ENCODE results near the gene MCM7. TPM values are rescaled to one million over a fixed set of nuclear protein-coding genes. Genes with fewer than 3 reads are reported as not detected.

Gene MCM7
- total RNA-seq, 2 donors from 2014 or later: 68.1 to 241 TPM

GRCh38 chr7:100126239-100126930 lies 25.2 kb upstream of the MCM7 start:
- Histone ChIP-seq H3K27ac (peak overlapping the region; percentile 100), H3K27me3 (no peaks in the 10 kb centered on the region), H3K36me3 (no peaks in the 10 kb centered on the region), H3K9ac (ENCODE audit: low read depth in 2 of 2, low read length in 2 of 2) (peak overlapping the region; percentile 81 to 98), H3K9me3 (no peaks in the 10 kb centered on the region), H3K4me3 (peak overlapping the region; percentile 88), H3K4me1 (peaks cover 17% of the 10 kb centered on the region)
- no peak for TF ChIP-seq CTCF (IDR thresholded peaks at IDR 0.05)
- no peak for DNase-seq
- intact Hi-C loops (cut with DNase I): no loop called here

- no peaks in the 10 kb centered on the region for H3K27me3 ChIP-seq
- no peak overlapping the region for H3K4me3 ChIP-seq
- DNase-seq: peak; percentile 78
- H3K27ac ChIP-seq: peak overlapping the region; percentile 100
- intact Hi-C loops (cut with DNase I): no loop called here
- peak overlapping the region; percentile 1 to 77 for H3K9ac ChIP-seq (ENCODE audit: low read depth in 2 of 2, low read length in 2 of 2)
- no peaks in the 10 kb centered on the region for H3K36me3 ChIP-seq
- H3K9me3 ChIP-seq: no peaks in the 10 kb centered on the region
- peaks cover 15% of the 10 kb centered on the region for H3K4me1 ChIP-seq
- TF ChIP-seq CTCF (IDR thresholded peaks at IDR 0.05): no peak
Observed at GRCh38 chr7:100124301-100125230, 23.4 kb upstream of the MCM7 start.

GRCh38 chr7:100122568-100122967 lies 21.4 kb upstream of the MCM7 start:
- Histone ChIP-seq H3K36me3 (no peaks in the 10 kb centered on the region), H3K9ac (ENCODE audit: low read depth in 2 of 2, low read length in 2 of 2) (peak overlapping the region in 1 of 2 donors; percentile 61), H3K4me1 (peaks cover 15% of the 10 kb centered on the region), H3K27me3 (no peaks in the 10 kb centered on the region), H3K4me3 (no peak overlapping the region), H3K9me3 (no peaks in the 10 kb centered on the region), H3K27ac (no peak overlapping the region)
- intact Hi-C loops (cut with DNase I): no loop called here
- DNase-seq: no peak
- no peak for TF ChIP-seq CTCF (IDR thresholded peaks at IDR 0.05)

- Histone ChIP-seq H3K9ac (ENCODE audit: low read depth in 2 of 2, low read length in 2 of 2) (peak overlapping the region in 1 of 2 donors; percentile 61), H3K4me1 (peaks cover 15% of the 10 kb centered on the region), H3K27ac (no peak overlapping the region), H3K4me3 (no peak overlapping the region), H3K27me3 (no peaks in the 10 kb centered on the region), H3K9me3 (no peaks in the 10 kb centered on the region), H3K36me3 (no peaks in the 10 kb centered on the region)
- TF ChIP-seq CTCF (IDR thresholded peaks at IDR 0.05): no peak
- intact Hi-C loops (cut with DNase I): no loop called here
- DNase-seq: peak; percentile 56
Observed at GRCh38 chr7:100122067-100122466, 20.9 kb upstream of the MCM7 start.

GRCh38 chr7:100120733-100121036 lies 19.5 kb upstream of the MCM7 start:
- H3K27ac ChIP-seq: peak overlapping the region; percentile 77
- H3K27me3 ChIP-seq: no peaks in the 10 kb centered on the region
- H3K4me3 ChIP-seq: no peak overlapping the region
- no peaks in the 10 kb centered on the region for H3K36me3 ChIP-seq
- DNase-seq: no peak
- no peaks in the 10 kb centered on the region for H3K9me3 ChIP-seq
- no peak for TF ChIP-seq CTCF (IDR thresholded peaks at IDR 0.05)
- H3K4me1 ChIP-seq: peaks cover 15% of the 10 kb centered on the region
- intact Hi-C loops (cut with DNase I): no loop called here
- peak overlapping the region; percentile 33 to 70 for H3K9ac ChIP-seq (ENCODE audit: low read depth in 2 of 2, low read length in 2 of 2)

Data from colonic mucosa (tissue), 4 donors.